Endodermal cell (in vitro differentiated cells): ENCODE measurements around the gene CDH19. TPM values are rescaled to one million over a fixed set of nuclear protein-coding genes. Genes with fewer than 3 reads are reported as not detected.
A peak's percentile ranks its signal among the peaks of the same experiment; 100 is the strongest.
"Not testable (repeated sequence)": the region's sequence is repeated elsewhere in the genome, so short reads cannot be mapped to it uniquely, and the experiment has no call there.

Source experiments
- DNase-seq: peaks from one replicate; pipeline ENCODE4 v3.0.0-alpha.2; 2017
- H3K27ac ChIP-seq: 2 replicates; pipeline ENCODE4 v1.5.1; 2013; ENCODE audit warnings: mild to moderate bottlenecking, low read depth, low read length, moderate library complexity
- H3K27me3 ChIP-seq: 2 replicates; pipeline ENCODE4 v1.6.1; 2013; ENCODE audit warnings: mild to moderate bottlenecking, low read length, moderate library complexity; ENCODE audit not compliant: insufficient read depth, control insufficient read depth, poor library complexity, severe bottlenecking
- H3K36me3 ChIP-seq: 2 replicates; pipeline ENCODE4 v1.7.0; 2013; ENCODE audit warnings: mild to moderate bottlenecking, low read length, moderate library complexity; ENCODE audit not compliant: control insufficient read depth, insufficient read depth
- H3K4me1 ChIP-seq: one replicate; pipeline ENCODE4 v1.7.0; 2013; ENCODE audit warnings: low read length; ENCODE audit not compliant: control insufficient read depth, insufficient read depth
- H3K4me3 ChIP-seq: 2 replicates; pipeline ENCODE4 v1.5.1; 2013; ENCODE audit warnings: mild to moderate bottlenecking, low read length, moderate library complexity
- H3K9ac ChIP-seq: 2 replicates; pipeline ENCODE4 v1.6.1; 2013; ENCODE audit warnings: mild to moderate bottlenecking, low read length, moderate library complexity; ENCODE audit not compliant: poor library complexity, severe bottlenecking; ENCODE audit errors: extremely low read depth
- H3K9me3 ChIP-seq: 2 replicates; pipeline ENCODE4 v1.6.1; 2013; ENCODE audit warnings: mild to moderate bottlenecking, low read length, moderate library complexity; ENCODE audit not compliant: control insufficient read depth
- H3K27ac Mint-ChIP-seq: 2 replicates; pipeline ENCODE4 v1.8.0; 2020; ENCODE audit warnings: mixed read lengths
- H3K27me3 Mint-ChIP-seq: 2 replicates; pipeline ENCODE4 v1.8.0; 2021; ENCODE audit warnings: mild to moderate bottlenecking, mixed read lengths; ENCODE audit not compliant: insufficient read depth
- H3K36me3 Mint-ChIP-seq: 2 replicates; pipeline ENCODE4 v1.8.0; 2020; ENCODE audit warnings: low read depth, mixed read lengths
- H3K4me1 Mint-ChIP-seq: 2 replicates; pipeline ENCODE4 v1.8.0; 2020; ENCODE audit warnings: mixed read lengths
- H3K4me3 Mint-ChIP-seq: 2 replicates; pipeline ENCODE4 v1.8.0; 2020; ENCODE audit warnings: mild to moderate bottlenecking, moderate library complexity, mixed read lengths
- H3K9me3 Mint-ChIP-seq: 2 replicates; pipeline ENCODE4 v1.8.0; 2020; ENCODE audit warnings: mild to moderate bottlenecking, mixed read lengths
- WGBS, 2 experiments: methylation state at CpG; one replicate each; pipeline versions ENCODE4 v1.1.5 to v1.1.7; 2013; ENCODE audit warnings: missing lambda C conversion rate in 2 of 2, mixed read lengths in 1 of 2; ENCODE audit not compliant: insufficient coverage in 1 of 2, insufficient read length in 1 of 2; 5-methylcytosine and 5-hydroxymethylcytosine counted together
- total RNA-seq, 2 donors: library from RNA; stranded (reverse); fragmentation: NEBNext Ultra II Directional in 1 of 2; extraction: Animal tissue kit (Norgen Biotek cat#: 25700) in 1 of 2; gene quantifications; 2 replicates in 1 of 2; 3 replicates in 1 of 2; pipeline ENCODE4 v1.2.1, GENCODE V29; 2021
- TF ChIP-seq, protein P1 (sequence below): fragments of 200-600 bp; sonication (generic); conservative IDR thresholded peaks from 2 replicates; pipeline ENCODE4 v1.5.0; 2021; ENCODE audit warnings: antibody characterized with exemption, mild to moderate bottlenecking

The CDH19 gene
- total RNA-seq, 2 donors from 2014 or later = not detected

DNA sequence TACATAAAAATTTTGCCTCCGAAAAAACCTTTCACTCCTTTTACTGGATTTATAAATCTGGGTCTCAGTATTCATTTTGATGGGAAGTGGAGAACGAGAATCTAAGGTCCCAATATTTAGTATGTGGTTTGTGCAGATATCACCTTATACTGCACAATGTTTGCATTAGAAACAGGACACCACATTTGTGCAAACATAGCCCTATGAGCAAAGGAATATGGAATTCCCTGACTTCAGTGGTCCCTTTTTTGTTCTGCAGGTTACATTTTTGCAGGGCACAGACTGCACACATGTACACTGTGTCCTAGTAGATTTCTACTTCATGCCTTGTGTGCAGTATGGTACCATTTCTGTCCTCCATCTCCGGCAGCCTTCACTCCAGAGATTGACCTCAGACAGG, 130.0 kb downstream of the CDH19 start:
- 93% methylated on average over 3 of the region's 3 CpGs; no CpG with 5 or more reads in 1 of the 2 experiments for WGBS, 2 experiments

DNA sequence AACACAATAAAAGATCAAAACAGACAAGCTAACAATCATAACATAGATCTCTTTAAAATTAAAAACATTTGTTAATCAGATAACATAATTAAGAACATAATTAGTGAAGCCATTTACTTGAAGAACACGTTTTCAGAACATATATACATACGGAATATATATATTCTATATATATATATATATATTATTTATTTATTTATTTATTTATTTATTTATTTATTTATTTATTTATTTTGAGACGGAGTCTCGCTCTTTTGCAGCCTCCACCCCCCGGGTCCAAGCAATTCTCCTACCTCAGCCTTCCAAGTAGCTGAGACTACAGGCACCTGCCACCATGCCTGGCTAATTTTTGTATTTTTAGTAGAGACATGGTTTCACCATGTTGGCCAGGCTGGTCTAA, 137.7 kb downstream of the CDH19 start:
- H3K36me3 Mint-ChIP-seq, H3K9ac ChIP-seq, H3K27ac Mint-ChIP-seq, H3K4me3 Mint-ChIP-seq, H3K27ac ChIP-seq, H3K36me3 ChIP-seq, DNase-seq, H3K27me3 ChIP-seq, H3K9me3 ChIP-seq, H3K27me3 Mint-ChIP-seq, H3K4me1 Mint-ChIP-seq, H3K9me3 Mint-ChIP-seq, H3K4me3 ChIP-seq, H3K4me1 ChIP-seq: not testable (repeated sequence)
- WGBS, 2 experiments = 95% methylated on average over 3 of the region's 5 CpGs; no CpG with 5 or more reads in 1 of the 2 experiments

More for the DNA sequence above, 130.0 kb downstream of the CDH19 start:
- no peak for DNase-seq
- no peak overlapping the region for H3K27ac Mint-ChIP-seq
- no peaks in the 10 kb centered on the region for H3K4me1 ChIP-seq
- no peaks in the 10 kb centered on the region for H3K4me1 Mint-ChIP-seq
- no peaks in the 10 kb centered on the region for H3K27me3 ChIP-seq
- H3K36me3 Mint-ChIP-seq = no peaks in the 10 kb centered on the region
- no peaks in the 10 kb centered on the region for H3K9me3 Mint-ChIP-seq
- H3K36me3 ChIP-seq = no peaks in the 10 kb centered on the region
- H3K27me3 Mint-ChIP-seq = no peaks in the 10 kb centered on the region
- no peaks in the 10 kb centered on the region for H3K9me3 ChIP-seq
- no peak overlapping the region for H3K27ac ChIP-seq
- no peak overlapping the region for H3K9ac ChIP-seq
- H3K4me3 ChIP-seq = no peak overlapping the region
- TF ChIP-seq, protein P1, sequence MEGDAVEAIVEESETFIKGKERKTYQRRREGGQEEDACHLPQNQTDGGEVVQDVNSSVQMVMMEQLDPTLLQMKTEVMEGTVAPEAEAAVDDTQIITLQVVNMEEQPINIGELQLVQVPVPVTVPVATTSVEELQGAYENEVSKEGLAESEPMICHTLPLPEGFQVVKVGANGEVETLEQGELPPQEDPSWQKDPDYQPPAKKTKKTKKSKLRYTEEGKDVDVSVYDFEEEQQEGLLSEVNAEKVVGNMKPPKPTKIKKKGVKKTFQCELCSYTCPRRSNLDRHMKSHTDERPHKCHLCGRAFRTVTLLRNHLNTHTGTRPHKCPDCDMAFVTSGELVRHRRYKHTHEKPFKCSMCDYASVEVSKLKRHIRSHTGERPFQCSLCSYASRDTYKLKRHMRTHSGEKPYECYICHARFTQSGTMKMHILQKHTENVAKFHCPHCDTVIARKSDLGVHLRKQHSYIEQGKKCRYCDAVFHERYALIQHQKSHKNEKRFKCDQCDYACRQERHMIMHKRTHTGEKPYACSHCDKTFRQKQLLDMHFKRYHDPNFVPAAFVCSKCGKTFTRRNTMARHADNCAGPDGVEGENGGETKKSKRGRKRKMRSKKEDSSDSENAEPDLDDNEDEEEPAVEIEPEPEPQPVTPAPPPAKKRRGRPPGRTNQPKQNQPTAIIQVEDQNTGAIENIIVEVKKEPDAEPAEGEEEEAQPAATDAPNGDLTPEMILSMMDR = no peak
- no peak overlapping the region for H3K4me3 Mint-ChIP-seq

DNA sequence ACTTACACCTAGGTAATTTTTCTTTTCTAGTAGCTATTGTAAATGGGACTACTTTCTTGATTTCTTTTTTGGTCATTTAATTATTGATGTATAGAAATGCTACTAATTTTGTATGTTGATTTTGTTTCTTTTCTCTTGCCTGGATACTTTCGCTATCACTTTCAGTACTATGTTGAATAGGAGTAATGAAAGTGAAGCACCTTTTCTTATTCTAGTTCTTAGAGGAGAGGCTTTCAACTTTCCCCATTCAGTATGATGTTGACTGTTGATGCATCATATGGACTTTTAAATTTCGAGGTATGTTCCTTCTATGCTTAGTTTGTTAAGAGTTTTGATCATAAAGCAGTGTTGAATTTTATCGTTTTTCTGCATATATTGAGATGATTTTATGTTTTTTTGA, 142.5 kb downstream of the CDH19 start:
- Histone ChIP-seq H3K36me3 (no peaks in the 10 kb centered on the region), H3K9ac (no peak overlapping the region), H3K9me3 (no peaks in the 10 kb centered on the region), H3K4me1 (no peaks in the 10 kb centered on the region), H3K4me3 (no peak overlapping the region), H3K27ac (no peak overlapping the region), H3K27me3 (no peaks in the 10 kb centered on the region)
- Mint-ChIP-seq H3K4me3 (no peak overlapping the region), H3K36me3 (no peaks in the 10 kb centered on the region), H3K27me3 (no peaks in the 10 kb centered on the region), H3K9me3 (no peaks in the 10 kb centered on the region), H3K4me1 (no peaks in the 10 kb centered on the region), H3K27ac (no peak overlapping the region)
- DNase-seq = no peak
- 78% methylated on average over 2 of the region's 3 CpGs; no CpG with 5 or more reads in 1 of the 2 experiments for WGBS, 2 experiments
- TF ChIP-seq, protein P1 = no peak

DNA sequence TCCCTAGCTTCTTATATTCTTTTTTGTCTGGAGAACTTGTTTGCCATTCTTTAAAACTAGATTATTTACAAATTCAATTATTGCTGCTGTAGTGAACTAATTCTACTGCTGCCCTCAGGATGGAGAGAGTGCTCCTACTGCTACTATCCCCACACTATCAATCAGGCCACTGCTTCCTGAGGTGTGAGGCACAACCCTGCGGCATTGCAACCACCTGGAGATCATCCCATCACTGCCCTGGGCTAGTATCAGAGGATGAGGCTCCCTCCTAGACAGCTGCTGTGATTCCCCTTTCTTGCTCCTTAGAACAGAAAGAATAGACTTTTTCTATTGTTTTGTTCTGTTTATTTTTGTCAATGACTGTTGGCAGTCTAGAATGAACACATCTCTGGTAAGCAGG, 146.6 kb downstream of the CDH19 start:
- Histone ChIP-seq H3K9ac (no peak overlapping the region), H3K27me3 (no peaks in the 10 kb centered on the region), H3K4me1 (no peaks in the 10 kb centered on the region), H3K27ac (no peak overlapping the region), H3K9me3 (no peaks in the 10 kb centered on the region), H3K36me3 (no peaks in the 10 kb centered on the region), H3K4me3 (no peak overlapping the region)
- peak; percentile 50 for DNase-seq
- no peaks in the 10 kb centered on the region for H3K9me3 Mint-ChIP-seq
- H3K36me3 Mint-ChIP-seq = no peaks in the 10 kb centered on the region
- H3K27me3 Mint-ChIP-seq = no peaks in the 10 kb centered on the region
- TF ChIP-seq, protein P1 = no peak
- 80% methylated on average over 1 of the region's 1 CpG; no CpG with 5 or more reads in 1 of the 2 experiments for WGBS, 2 experiments
- no peaks in the 10 kb centered on the region for H3K4me1 Mint-ChIP-seq
- H3K27ac Mint-ChIP-seq = no peak overlapping the region
- no peak overlapping the region for H3K4me3 Mint-ChIP-seq
